Measurements from ENCODE around the gene TBRG4.
"Not testable (repeated sequence)": the region's sequence is repeated elsewhere in the genome, so short reads cannot be mapped to it uniquely, and the experiment has no call there.

TBRG4 gene

DNA sequence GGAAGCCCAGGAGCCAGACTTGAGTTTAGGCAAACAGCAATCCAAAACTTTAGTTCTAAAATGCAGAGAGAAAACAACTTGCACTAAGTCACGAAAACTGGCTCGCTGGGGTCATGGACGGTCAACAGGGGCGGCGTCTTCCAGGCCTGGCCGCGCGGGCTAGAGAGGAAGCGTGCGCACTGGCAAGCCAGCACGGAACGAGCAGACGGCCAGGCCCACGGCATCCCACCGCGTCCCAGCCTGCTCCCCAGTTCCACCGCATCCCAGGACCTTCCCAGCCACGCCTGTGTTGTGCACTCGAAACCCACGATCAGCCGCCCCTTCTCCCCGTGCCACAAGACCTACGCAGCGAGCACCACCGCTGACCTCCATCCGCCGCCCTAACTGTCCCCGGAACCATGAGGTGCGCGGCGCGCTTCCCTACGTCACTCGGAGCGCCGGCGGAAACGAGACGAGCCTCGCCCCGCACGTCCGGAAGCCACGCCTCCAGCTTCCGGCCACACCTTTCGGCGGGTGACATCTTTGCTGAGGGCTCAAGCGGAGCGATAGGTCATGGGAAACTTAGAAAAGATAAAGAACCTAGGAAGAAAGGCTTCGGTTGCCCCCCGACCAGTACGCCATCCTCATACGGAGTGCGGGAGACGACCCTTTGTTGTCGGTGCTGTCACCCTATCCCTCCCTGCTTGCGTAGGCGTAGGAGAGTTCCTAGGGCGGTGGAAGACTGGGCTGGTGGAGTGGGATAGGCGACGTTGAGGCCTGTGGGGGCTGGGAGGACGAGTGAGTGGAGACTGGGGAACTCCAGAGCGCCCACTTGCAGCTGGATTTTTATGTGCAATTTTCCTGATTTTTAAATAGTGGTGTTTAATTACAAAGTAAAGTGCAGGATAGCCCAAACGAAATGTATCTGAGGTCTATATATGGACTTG, at the start of gene TBRG4:
Gene TBRG4 (minus strand): TSS at position 400 of the 926 bp plus-strand sequence. CDS start 2,460 bp downstream, outside the sequence.
- DNase-seq (ENCODE audit: low spot score), result peak; percentile 96

DNA sequence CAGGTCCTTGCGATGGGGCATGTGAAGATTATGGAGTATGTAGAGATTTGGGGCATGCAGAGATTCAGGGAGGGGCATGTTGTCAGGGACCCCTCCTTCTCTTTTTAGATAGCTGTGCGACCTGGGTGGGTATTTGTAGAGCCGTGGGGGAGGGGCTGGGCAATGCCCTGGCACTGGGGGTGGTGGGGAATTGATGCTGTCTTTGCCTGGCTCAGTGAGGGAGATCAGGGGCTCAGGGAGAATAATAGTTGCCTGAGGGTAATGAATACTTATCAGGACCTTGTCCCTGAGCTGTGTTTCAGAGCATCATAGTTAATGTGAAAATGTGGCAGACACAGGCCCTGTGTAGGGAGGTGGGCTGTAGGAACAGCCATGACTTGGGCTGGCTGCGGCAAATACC, 49.6 kb upstream of the TBRG4 start:
- DNase-seq (ENCODE audit: low spot score), result no peak

DNA sequence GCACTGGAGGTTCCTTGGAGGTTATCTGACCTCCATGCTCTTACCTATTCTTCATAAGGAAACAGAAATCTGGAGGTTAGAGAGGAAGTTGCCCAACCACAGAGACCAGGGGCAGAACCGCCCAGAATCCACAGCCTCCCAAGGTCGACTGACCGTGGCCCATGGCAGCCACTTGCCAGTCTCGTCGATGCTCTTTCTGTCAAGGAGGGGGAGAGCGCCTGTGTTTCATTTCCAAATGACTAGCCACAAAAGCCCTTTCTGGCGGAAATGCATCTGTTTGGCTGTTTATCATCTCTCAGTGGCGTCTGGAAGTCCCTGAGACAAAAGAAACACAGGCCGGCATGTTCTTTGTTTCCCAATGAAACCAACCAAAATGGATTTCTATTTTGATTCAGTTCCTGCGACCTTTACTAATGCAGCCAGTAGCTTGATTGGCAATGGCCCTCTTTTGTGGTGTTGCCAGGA, 49.0 kb upstream of the TBRG4 start:
- peak; percentile 66 for DNase-seq (ENCODE audit: low spot score)

DNA sequence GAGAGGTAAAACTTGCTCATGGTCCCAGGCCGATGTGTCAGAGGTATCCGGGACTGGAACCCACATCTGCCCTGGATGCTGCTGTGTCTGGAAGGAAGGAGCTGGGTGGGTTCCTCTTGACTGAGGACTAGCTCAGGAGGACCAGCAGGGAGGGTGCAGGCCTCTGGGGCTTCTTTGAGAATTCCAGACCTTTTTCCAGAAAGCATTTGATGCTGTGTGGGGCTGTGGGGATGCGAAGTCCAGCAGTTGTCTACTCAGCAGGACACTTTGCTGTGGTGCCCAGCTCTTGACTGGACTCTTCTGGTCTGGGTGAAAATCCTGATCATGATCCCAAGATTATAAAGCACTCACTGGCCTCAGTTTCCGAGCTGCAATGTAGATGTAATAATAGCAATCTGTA, 47.8 kb upstream of the TBRG4 start:
- no peak for DNase-seq (ENCODE audit: low spot score)

DNA sequence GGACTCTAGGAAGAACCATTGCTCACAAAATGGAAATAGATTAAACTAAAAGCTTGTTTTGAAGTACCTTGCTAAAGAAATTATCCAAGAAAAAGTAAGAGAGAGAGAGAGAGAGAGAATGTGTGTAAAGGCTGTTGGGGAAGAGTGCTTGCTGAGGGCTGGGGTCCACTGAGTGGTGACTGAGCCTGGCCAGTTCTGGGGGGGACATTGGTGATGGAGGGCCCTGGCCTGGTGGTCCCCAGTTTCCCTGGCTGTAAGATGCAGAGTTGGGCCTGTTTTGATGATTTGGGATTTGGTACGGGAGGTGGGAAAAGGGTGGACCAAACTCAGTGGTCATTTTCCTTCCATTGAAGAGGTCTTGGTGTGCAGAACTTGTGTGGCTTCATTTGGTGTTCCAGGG, 47.0 kb upstream of the TBRG4 start:
- DNase-seq (ENCODE audit: low spot score), result no peak

DNA sequence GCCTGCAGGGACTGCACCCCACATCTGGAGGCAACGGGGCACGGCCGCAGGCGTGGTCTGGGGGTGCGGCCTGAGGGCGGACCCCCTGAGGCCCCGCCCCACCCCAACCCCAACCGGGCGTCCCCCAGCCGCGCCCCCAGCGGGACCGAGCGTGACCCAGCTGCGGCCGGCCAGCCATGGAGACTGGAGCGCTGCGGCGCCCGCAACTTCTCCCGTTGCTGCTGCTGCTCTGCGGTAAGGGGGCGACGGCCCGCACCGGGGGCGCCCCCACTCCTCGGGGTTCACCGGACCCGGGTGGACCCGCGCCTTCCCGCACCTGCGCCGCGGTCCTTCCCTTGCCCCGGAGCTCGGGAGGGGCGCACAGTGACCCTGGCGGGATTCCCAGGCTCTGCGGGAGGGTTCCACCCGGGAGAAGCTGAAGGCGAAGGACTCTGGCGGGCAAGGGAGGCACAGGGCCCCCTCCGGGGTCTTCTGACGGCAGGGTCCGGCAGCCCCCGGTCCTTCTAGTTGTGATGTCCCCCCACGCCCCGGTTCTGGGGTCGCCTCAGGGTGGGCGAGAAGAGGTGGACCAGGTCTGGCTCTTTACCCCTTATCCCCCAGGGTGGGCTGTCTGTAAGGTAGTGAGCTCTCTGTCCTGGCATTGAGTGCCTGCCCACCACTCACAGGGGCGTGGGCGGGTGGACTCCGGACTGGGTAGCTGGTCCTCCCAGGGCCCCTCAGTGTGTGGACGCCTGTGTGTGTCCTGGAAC, 46.3 kb upstream of the TBRG4 start, which contains the start of gene RAMP3:
Gene RAMP3 (plus strand): TSS at position 139 of the 749 bp plus-strand sequence. CDS start 38 bp downstream, at position 177.
- no peak for DNase-seq (ENCODE audit: low spot score)

DNA sequence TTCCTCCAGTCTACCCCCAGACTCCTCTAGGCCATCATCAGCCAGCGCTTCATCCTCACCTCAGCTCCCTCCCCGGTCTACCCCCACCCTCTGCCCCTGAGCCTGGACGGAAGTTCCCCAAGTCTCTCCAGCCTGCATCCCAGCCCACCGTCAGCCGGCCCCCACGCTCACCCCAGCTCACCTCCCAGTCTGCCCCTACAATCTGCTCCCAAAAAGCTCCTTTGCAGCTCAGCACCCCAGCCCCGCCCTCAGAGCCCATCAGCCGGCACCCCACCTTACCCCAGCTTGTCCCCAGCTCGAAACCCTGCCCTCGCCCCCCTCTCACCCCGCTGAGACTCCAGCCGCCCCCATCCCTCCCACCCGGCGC, 45.8 kb upstream of the TBRG4 start:
- DNase-seq (ENCODE audit: low spot score), result no peak

DNA sequence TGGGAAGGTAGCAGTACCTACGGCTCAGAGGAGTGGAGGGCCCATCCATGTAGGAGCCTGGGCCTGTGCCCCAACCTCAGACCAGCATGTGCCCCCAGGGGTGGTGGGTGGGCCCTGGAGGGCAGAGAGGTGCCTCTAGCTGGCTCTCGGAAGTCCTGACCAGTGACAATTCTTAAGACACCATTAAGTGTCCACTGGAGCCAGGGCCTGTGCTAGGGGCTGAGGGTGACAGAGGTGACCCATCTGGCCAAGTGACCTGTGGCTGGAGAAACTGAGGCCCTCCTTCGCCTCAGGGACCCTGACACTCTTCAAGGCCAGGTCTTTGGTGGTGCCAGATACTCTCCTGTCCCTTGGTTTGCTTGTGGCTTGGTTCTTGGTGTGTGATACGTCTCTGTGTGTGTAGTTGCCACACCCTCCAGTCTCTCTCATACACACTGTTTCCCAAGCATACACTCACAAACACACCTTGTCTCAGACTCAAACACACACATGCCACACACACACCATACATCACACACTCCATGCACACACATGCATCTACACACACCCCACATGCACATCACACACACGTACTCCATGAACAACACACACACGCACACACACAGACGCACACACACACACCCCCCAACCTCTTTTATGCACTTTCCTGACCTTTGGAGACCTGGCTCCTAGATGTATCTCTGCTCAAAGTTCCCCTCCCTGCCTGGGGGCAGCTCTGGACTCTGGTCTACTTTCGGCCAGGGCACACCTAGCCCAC, 45.2 kb upstream of the TBRG4 start:
- no peak for DNase-seq (ENCODE audit: low spot score)

DNA sequence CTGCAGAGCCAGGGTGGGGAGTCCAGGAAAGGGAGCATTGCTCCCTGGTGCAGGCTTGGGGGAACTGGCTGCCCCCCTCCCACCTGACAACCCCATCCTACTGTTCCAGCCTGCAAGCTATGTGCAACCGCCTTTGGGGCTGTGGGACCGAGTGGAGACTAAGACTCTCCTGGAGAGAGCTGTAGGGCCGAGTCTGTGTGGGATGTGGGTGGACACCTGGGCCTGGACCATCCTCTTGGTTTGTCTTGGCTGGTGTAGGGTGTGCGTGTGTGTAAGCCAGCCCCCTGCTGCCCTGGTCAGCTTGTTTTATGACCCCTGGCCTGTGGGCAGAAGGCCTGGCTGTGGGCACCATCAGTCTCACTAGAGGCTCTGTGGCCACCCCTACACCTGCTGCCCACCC, 44.4 kb upstream of the TBRG4 start:
- no peak for DNase-seq (ENCODE audit: low spot score)

DNA sequence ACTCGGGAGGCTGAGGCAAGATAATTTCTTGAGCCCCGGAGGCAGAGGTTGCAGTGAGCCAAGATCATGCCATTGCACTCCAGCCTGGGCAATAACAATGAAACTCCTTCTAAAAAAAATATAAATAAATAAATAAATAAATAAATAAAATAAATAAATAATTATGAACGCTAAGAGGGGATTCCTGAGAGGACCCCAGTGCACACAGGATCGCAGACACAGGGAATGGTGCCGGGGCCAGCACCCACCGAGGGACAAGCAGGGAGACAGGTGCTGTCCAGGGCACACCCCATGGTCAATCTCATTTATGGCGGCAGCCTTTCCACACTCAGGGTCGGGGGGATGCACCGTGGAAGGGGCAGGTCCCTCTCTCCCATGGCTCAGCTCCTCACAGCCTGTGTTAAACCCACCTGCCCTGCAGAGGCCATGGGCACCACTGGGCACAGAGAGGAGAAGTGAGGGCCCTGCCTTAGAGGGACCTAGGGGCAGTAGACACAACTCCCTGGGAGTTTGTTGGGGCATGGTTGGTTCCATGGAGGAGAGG, 43.9 kb upstream of the TBRG4 start:
- no peak for DNase-seq (ENCODE audit: low spot score)

DNA sequence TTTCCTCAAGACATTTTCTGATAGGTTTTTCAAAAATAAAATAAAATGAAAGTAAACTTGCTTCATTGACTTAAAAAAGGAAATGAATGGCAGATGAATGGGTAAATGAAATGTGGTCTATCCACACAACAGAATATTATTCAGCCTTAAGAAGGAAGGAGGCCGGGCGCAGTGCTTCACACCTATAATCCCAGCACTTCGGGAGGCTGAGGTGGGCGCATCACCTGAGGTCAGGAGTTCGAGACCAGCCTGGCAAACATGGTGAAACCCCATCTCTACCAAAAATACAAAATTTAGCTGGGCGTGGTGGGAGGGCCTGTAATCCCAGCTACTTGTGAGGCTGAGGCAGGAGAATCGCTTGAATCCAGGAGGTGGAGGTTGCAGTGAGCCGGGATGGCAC, 42.4 kb upstream of the TBRG4 start:
- DNase-seq (ENCODE audit: low spot score), result not testable (repeated sequence)

DNA sequence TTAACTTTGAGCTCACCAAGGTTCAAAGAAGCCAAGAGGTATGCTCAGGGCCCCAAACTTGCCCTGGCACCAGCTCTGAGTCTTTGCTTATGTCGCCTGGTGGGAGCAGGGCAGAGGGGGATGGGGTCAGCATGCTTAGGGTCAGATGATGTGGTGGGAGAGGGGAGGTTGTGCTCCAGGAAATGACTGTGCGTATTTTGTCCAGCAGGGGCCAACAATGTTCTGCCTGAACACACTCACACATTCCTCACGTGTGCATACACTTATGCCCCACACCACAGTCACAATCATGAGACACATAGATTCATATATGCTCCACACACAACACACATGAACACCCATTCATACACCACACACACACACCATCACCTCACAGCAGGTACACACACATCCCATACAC, 41.7 kb upstream of the TBRG4 start:
- DNase-seq (ENCODE audit: low spot score), result no peak

DNA sequence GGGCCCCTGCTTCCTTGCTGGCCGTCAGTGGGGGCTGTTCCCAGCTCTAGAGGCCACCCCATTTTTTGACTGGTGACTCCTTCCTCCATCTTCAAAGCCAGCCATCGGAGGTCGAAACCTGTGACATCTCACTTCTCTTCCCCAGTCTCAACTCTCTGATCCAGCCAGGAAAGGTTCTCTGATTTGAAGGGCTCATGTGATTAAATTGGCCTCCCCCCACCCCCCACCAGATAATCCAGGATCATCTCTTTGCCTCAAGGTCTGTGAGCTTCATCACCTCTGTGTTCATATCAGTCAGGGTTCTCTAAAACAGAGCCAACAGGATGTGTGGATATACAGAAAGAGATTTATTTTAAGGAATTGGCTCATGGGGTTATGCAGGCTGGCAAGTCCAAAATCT, 40.5 kb upstream of the TBRG4 start:
- DNase-seq (ENCODE audit: low spot score), result no peak

DNA sequence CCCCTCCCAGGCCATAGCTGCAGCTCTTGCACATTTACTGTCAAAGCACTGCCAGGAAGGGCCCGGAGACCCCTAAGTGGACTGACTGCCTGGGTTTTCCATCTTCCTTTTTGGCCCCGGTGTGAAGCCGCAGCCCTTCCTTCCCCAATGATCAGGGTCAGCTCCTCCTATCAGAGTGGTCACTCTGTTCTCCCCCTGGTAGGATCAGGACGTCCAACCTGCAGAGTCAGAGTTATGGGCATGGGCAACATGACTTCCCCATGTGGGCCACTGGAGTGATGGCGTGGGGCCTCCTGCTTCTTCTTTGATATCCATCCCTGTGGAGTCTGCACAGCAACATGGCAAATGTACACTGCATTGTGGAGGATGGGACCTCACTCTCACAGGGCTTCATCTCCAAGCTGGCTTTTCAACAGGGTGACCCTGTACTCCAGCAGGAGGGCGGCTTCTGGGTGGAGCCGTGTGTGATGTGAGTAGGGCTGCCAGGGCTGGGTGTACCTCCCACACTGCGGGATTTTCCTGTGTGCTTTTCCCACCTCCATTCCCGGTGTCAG, 39.7 kb upstream of the TBRG4 start:
- DNase-seq (ENCODE audit: low spot score), result no peak

DNA sequence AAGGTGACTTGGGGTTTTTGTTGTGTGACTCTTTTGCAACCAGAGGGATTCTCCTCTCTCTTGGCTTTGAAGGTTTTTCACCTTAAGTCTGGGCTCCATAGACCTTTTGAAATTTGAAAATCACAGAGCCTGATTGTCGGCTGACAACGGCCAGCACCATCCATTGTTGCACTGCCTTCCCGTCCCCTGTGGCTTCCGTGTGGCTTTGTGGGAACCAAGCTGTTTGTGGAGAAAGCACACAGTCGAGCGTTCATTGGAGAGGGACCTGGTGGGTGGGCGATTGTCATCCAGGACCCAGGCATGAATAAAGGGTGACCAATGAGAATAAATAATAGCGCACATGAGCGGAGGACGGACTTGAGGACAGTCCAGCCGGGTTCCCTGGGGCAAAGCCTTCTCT, 38.7 kb upstream of the TBRG4 start:
- DNase-seq (ENCODE audit: low spot score), result no peak

DNA sequence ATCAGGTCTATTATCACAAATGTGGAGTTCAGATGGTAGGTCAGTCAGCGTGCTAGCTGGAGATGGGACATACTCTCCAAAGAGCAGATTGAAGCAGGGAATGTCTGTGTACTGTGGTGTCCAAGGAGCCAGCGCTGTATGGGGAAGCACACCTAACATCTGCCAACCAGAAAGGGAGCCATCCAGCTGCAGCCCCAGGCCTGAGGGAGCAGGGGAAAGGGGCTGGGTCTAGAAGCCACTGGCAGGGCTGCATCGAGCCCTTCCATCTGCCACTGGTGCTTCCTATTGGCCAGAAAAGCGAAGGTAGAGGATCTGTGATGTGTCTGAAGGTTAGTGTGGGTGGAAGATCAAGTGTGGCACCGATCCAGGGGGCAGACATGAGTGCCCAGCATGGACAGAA, 38.1 kb upstream of the TBRG4 start:
- DNase-seq (ENCODE audit: low spot score), result no peak

DNA sequence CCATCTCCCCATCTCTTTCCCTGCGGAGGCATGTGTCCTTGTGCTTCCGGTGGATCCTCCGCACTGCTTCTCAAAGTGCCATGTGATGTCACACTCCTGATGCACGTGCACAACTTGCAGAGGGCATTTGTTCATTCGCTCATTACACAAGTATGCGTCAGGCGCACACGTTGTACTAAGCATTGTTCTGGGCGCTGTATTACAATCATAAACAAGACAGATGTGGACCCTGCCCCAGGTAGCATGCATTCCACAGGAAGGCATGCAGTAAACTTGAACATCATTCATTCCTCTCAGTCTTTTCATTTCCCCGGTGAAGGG, 37.1 kb upstream of the TBRG4 start:
- no peak for DNase-seq (ENCODE audit: low spot score)

DNA sequence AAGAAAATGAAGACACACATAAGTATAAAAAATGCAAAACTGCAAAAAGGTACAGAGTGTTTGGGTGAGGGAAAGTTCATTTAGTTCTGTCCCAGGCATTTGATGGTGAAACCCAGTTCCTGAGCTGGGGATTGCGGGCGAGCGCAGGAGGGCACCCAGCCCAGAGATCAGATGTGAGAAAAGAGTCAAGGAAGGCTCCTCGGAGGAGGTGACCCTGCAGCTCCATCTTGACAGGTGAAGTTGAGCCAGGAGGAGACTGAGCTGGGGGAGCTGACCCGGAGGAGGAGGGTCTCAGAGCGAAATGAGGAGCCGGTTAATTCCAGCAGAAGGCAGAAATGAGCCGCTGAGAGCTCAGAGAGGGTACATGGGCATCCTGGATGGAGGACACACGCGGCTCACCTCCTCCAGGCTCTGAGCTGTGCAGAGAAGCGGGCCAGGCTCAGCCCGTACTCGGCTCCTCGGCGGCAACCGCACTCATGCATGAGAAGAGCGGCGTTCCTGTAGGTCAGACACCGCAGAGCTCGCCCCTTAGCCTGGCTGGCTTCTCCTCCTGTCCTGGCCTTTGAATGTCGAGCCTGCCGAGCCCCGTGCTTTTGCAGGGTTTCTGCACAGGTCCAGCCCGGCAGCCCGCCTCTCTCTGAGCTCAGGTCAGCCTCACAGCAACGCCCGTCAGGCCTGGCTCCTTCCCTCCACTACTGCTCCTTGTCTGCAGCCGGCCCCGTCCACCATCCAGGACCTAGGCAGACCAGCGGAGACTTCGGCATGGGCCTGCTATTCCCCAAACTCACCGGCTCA, 36.6 kb upstream of the TBRG4 start:
- DNase-seq (ENCODE audit: low spot score), result no peak

DNA sequence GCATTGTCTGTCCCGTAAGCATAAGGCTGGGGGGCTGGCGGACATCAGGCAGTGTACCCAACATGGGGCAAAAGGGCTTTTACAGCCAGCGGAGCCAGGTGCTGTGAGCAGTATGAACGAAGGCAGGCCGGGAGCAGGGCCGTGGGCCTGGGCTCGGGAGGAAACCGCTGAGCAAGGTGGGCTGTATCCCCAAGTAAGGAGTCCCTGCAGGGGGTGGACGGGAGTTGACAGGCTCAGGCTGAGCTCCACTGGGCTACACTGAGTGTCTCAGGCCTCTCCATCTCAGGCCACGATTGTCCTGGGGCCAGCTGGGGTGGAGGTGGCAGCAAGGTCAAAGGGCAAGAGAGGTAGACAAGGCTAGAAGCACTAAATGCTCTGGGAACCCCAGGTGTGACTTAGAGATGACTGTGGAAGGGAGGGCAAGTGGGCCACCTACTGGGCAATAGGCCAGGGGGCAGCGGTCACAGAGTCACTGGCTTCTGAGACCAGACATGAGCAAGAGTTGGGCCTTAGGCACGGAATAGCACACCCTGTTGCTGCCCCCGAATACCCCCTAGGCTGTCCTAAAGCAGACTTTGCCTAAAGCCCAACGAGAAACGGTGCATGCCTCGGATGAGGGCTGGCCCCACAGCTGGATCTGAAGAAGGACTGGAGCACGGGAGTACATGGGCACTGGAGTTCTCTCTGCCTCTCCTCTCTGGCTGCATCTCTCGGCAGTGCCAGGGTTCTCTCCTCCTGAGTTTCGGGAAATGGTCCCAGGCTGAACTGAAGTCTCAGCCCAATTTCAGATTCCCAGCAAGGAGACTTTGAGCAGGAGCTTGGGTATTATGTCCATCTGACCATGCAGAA, 35.3 kb upstream of the TBRG4 start:
- DNase-seq (ENCODE audit: low spot score), result no peak

DNA sequence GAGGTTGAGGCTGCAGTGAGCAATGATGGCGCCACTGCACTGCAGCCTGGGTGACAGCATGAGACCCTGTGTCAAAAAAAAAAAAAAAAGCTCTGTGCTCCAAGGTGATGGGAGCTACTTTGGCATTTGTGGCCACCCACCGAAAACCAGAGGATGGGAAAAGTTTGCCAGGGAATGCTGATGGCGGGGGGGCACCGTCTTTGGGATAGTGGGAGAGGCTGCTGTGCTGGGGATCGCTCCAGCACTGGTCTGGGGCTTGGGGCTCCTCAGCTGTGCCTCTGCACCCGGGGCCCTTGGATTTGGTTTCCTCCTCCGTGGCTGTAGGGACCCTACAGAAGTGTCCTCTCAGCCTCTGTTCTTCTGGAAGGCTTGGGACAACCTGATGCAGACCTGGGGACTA, 34.4 kb upstream of the TBRG4 start:
- DNase-seq (ENCODE audit: low spot score), result no peak

All from pons (tissue), 1 donor.